GM12878 (cell line): Measurements from ENCODE around the gene CCDC134.

Experiments
- JUNB ChIP-seq: IDR thresholded peaks from 2 replicates; pipeline ENCODE4 v1.6.1; 2016; ENCODE audit warnings: antibody characterized with exemption, mild to moderate bottlenecking
- JUND ChIP-seq: IDR thresholded peaks from 2 replicates; pipeline ENCODE4 v1.6.1; 2012; ENCODE audit warnings: low read depth, mild to moderate bottlenecking, low read length, improper control_type of control experiment, moderate library complexity
- POLR2A ChIP-seq: IDR thresholded peaks from 2 replicates; pipeline ENCODE4 v1.6.1; 2011; ENCODE audit warnings: low read depth, mild to moderate bottlenecking, low read length
- ZNF274 ChIP-seq: IDR thresholded peaks from one replicate; pipeline ENCODE4 v1.8.0; 2011; ENCODE audit not compliant: insufficient read length, insufficient read depth
- TF ChIP-seq, protein P1 (sequence below), 3 experiments: IDR thresholded peaks in 2 of 3; conservative IDR thresholded peaks in 1 of 3; 2 replicates each; pipeline ENCODE4 v1.5.1; 2011; ENCODE audit warnings: low read depth in 3 of 3, low read length in 3 of 3, mild to moderate bottlenecking in 3 of 3, control low read depth in 2 of 3, moderate library complexity in 2 of 3, inconsistent platforms in 1 of 3, mixed read lengths in 1 of 3; ENCODE audit not compliant: control insufficient read depth in 2 of 3, insufficient read depth in 1 of 3; ENCODE audit errors: extremely low read depth in 1 of 3

DNA sequence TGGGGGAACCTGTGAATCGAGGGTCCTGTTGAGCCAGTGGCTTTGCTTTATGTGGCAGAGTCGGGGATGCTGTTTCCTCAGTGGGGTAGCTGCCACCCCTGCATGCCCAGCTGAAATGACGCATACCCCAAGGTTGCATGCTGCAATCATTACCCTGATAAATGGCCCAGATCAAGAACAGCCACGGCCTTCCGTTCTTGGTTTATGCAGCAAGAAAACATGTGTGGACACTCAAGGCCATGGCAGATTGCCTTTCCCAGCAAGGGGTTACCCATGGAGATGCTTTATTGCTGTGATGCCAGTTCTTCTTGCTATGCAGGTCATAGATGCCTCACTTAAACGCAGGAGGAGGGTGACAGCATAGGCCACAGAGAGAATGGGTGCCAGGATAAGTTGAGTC is 18.1 kb downstream of the CCDC134 start:
- TF ChIP-seq, protein P1, sequence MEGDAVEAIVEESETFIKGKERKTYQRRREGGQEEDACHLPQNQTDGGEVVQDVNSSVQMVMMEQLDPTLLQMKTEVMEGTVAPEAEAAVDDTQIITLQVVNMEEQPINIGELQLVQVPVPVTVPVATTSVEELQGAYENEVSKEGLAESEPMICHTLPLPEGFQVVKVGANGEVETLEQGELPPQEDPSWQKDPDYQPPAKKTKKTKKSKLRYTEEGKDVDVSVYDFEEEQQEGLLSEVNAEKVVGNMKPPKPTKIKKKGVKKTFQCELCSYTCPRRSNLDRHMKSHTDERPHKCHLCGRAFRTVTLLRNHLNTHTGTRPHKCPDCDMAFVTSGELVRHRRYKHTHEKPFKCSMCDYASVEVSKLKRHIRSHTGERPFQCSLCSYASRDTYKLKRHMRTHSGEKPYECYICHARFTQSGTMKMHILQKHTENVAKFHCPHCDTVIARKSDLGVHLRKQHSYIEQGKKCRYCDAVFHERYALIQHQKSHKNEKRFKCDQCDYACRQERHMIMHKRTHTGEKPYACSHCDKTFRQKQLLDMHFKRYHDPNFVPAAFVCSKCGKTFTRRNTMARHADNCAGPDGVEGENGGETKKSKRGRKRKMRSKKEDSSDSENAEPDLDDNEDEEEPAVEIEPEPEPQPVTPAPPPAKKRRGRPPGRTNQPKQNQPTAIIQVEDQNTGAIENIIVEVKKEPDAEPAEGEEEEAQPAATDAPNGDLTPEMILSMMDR (IDR thresholded peaks at IDR 0.05 in 2 of 3, conservative IDR thresholded peaks at IDR 0.05 in 1 of 3; ENCODE audit: control insufficient read depth in 2 of 3, extremely low read depth in 1 of 3, insufficient read depth in 1 of 3, low read depth in 3 of 3, low read length in 3 of 3) = no peak
- TF ChIP-seq JUNB = no peak
- TF ChIP-seq JUND = no peak
- no peak for TF ChIP-seq ZNF274
- TF ChIP-seq POLR2A = no peak
